GM23248 (cell line): Measurements from ENCODE around the gene EML4.

Experiments used
- EZH2 ChIP-seq: fragments of 200-600 bp; sonication (generic); IDR thresholded peaks from 2 replicates; pipeline ENCODE4 v1.6.1; 2018; ENCODE audit warnings: antibody characterized with exemption, mild to moderate bottlenecking; ENCODE audit not compliant: insufficient read depth, poor library complexity, severe bottlenecking
- EZH2phosphoT487 ChIP-seq: fragments of 200-600 bp; sonication (generic); IDR thresholded peaks from 2 replicates; pipeline ENCODE4 v1.6.1; 2018; ENCODE audit warnings: antibody characterized with exemption, moderate library complexity, mild to moderate bottlenecking, low read depth; ENCODE audit not compliant: insufficient read depth

- no peak for TF ChIP-seq EZH2phosphoT487
- TF ChIP-seq EZH2 = no peak
Measured at GRCh38 chr2:42198466-42198865, 29.3 kb downstream of the EML4 start.
